Muscle layer of colon (tissue), 2 donors: ENCODE data around the gene COL28A1.

ENCODE experiments used
- H3K27ac ChIP-seq: one replicate; pipeline ENCODE4 v1.7.0; 2013; ENCODE audit warnings: low read depth, mild to moderate bottlenecking, low read length, moderate library complexity
- H3K27me3 ChIP-seq, 2 donors: one replicate each; pipeline ENCODE4 v1.7.0; 2013; ENCODE audit warnings: low read length in 2 of 2, mild to moderate bottlenecking in 2 of 2; ENCODE audit not compliant: insufficient read depth in 2 of 2, control insufficient read depth in 1 of 2
- H3K36me3 ChIP-seq: one replicate; pipeline ENCODE4 v1.7.0; 2013; ENCODE audit warnings: mild to moderate bottlenecking, low read length; ENCODE audit not compliant: insufficient read depth
- H3K4me1 ChIP-seq: one replicate; pipeline ENCODE4 v1.7.0; 2013; ENCODE audit warnings: mild to moderate bottlenecking, low read length; ENCODE audit not compliant: insufficient read depth
- H3K4me3 ChIP-seq, 2 donors: one replicate each; pipeline ENCODE4 v1.7.0; 2013; ENCODE audit warnings: low read length in 2 of 2, low read depth in 1 of 2, mild to moderate bottlenecking in 1 of 2, moderate library complexity in 1 of 2
- H3K9ac ChIP-seq: one replicate; pipeline ENCODE4 v1.7.0; 2013; ENCODE audit warnings: low read length
- H3K9me3 ChIP-seq: one replicate; pipeline ENCODE4 v1.7.0; 2013; ENCODE audit warnings: mild to moderate bottlenecking, low read length
- donor health status: abdominal sarcoma.
- donor health status: Adenocarcinoma of cecum.

Gene COL28A1

DNA sequence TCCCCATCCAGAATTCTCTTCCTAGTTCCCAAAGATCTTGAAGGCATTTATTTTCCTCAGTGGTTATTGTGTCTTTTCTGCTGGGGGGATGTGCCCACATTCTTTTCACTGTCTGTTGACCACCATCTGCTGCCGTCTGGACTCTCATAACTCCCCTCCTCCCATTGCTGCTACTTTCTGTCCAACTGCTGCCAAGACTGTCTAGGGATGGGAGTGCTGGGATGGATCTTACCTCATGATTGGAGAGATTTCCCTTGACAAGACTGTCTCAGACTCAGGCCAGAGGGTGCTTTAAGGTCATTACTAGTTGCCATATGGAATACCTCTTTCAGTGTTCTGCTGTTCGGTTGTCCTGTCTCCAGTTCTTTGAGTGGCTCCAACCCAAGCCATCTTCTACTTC lies 211.8 kb downstream of the COL28A1 start:
- no peak overlapping the region for H3K4me3 ChIP-seq
- H3K4me1 ChIP-seq = no peaks in the 10 kb centered on the region
- no peaks in the 10 kb centered on the region for H3K9me3 ChIP-seq
- no peak overlapping the region for H3K9ac ChIP-seq
- no peak overlapping the region for H3K27ac ChIP-seq
- no peaks in the 10 kb centered on the region for H3K36me3 ChIP-seq
- H3K27me3 ChIP-seq = no peaks in the 10 kb centered on the region

DNA sequence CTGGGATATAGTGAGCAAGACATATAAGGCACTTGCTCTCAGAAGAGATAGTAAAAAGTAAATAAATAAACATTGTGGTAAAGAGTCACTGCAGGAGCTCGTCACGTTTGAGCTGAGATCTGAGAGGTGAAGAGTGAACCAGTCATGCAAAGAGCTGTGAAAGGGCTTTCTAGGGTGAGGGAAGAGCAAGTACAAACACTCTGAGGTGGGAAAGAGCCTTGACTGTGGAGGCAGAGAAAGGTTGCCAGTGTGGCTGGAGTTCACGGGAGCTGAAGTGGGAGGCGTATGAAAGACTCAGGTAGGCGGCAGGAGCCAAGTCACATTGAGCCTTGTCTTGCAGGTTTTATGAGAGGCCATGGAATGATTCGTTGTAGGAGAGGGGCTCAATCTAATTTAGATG lies 212.3 kb downstream of the COL28A1 start:
- no peaks in the 10 kb centered on the region for H3K9me3 ChIP-seq
- H3K4me3 ChIP-seq = no peak overlapping the region
- no peaks in the 10 kb centered on the region for H3K36me3 ChIP-seq
- H3K27ac ChIP-seq = no peak overlapping the region
- H3K9ac ChIP-seq = no peak overlapping the region
- H3K4me1 ChIP-seq = no peaks in the 10 kb centered on the region
- no peaks in the 10 kb centered on the region for H3K27me3 ChIP-seq

DNA sequence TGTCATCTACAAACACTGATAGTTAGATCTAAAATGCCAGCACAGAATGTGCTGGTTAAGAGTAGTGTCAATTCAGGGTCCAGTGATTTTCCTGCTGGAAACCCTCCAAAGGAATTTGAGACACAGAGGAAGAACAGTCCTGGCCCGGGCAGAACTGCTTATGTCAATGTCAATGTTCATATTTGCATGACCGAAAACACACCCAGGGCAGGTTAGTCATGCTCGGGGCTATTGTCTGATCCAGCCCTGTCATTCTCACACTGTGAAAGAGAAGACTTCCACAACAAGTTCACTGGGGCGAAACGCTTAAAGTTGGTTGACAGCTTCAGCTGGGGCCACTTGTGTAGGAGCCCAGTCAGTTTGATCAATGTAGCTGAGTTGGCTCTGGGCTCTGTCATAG lies 214.0 kb downstream of the COL28A1 start:
- H3K27me3 ChIP-seq = no peaks in the 10 kb centered on the region
- no peak overlapping the region for H3K9ac ChIP-seq
- no peaks in the 10 kb centered on the region for H3K4me1 ChIP-seq
- no peaks in the 10 kb centered on the region for H3K9me3 ChIP-seq
- no peak overlapping the region for H3K4me3 ChIP-seq
- H3K36me3 ChIP-seq = no peaks in the 10 kb centered on the region
- H3K27ac ChIP-seq = no peak overlapping the region

DNA sequence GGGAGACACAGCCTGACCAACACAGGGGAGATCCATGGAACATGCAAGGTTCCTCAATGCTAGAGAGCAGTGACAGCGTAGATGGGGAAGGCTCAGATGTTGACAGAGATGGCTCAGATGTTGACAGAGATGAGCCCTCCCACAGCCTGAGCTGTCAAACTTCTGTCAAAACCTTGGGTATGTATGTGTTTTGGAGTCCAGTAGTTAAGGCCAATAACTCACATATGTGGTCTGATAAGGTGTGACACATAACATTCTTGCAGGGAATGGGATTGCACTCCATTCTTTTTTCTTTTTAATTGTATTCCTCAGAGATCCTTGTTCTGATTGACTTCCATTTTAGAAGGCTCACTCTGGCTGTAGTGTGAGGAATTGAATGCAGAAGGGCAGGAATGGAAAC lies 217.1 kb downstream of the COL28A1 start:
- Histone ChIP-seq H3K27ac (no peak overlapping the region), H3K36me3 (no peaks in the 10 kb centered on the region), H3K9me3 (no peaks in the 10 kb centered on the region), H3K9ac (no peak overlapping the region), H3K4me3 (no peak overlapping the region), H3K4me1 (no peaks in the 10 kb centered on the region), H3K27me3 (no peaks in the 10 kb centered on the region)

DNA sequence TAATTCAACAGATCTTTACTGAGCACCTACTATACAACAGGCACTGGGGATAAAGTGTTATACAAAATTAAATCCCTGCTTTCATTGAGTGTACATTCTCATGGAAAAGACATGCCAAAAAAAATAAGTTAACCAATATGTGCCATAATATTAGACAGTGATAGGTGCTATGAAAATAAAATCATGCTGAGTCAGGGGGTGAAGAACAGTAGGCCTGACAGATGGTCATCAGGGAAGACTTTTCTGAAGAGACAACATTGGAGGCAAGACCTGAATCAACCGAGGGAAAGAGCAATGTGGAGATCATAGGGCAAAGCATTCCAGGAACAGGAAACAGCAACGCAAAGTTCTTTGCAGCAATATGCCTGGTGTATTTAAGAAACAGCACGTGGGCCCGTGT lies 217.8 kb downstream of the COL28A1 start:
- Histone ChIP-seq H3K27me3 (no peaks in the 10 kb centered on the region), H3K9ac (no peak overlapping the region), H3K4me1 (no peaks in the 10 kb centered on the region), H3K4me3 (no peak overlapping the region), H3K36me3 (no peaks in the 10 kb centered on the region), H3K27ac (no peak overlapping the region), H3K9me3 (no peaks in the 10 kb centered on the region)

DNA sequence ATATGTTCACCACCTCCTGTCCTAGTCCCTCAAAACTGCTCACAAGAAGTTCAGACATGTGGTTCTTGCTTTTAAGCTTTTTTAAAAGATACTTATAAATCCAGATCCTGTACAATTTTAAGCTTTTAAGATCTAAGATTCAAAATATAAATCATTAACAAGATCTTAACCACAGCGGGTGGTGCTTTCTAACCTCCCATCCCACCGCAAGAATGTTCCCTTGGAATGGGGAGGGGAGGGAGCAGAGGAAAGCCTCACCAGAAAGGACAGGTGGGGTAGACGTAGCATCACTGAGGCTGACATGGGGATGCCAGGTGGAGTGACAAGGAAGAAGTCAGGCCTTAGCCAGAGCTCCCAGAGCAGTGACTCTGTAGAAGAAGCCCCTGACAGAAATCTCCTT lies 219.8 kb downstream of the COL28A1 start:
- no peak overlapping the region for H3K27ac ChIP-seq
- H3K36me3 ChIP-seq = no peaks in the 10 kb centered on the region
- no peaks in the 10 kb centered on the region for H3K9me3 ChIP-seq
- no peak overlapping the region for H3K4me3 ChIP-seq
- H3K27me3 ChIP-seq = no peaks in the 10 kb centered on the region
- H3K9ac ChIP-seq = no peak overlapping the region
- no peaks in the 10 kb centered on the region for H3K4me1 ChIP-seq

DNA sequence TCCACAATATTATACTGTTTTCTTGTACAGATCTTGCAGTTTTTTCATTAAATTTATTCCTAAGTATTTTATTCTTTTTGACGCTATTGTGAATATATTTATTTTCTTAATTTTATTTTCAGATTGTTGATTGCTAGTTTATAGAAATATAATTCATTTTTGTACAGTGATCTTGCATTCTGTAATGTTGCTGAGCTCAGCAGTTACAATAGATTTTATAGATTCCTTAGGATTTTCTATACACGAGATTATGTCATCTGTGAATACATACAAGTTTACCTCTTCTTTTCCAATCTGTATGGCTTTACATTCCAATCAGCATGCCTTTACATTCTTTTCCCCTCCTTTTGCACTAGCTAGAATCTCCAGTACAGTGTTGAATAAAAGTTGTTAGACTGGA lies 223.3 kb downstream of the COL28A1 start:
- no peaks in the 10 kb centered on the region for H3K9me3 ChIP-seq
- H3K4me1 ChIP-seq = no peaks in the 10 kb centered on the region
- H3K27ac ChIP-seq = no peak overlapping the region
- no peak overlapping the region for H3K4me3 ChIP-seq
- no peak overlapping the region for H3K9ac ChIP-seq
- H3K27me3 ChIP-seq = no peaks in the 10 kb centered on the region
- no peaks in the 10 kb centered on the region for H3K36me3 ChIP-seq

DNA sequence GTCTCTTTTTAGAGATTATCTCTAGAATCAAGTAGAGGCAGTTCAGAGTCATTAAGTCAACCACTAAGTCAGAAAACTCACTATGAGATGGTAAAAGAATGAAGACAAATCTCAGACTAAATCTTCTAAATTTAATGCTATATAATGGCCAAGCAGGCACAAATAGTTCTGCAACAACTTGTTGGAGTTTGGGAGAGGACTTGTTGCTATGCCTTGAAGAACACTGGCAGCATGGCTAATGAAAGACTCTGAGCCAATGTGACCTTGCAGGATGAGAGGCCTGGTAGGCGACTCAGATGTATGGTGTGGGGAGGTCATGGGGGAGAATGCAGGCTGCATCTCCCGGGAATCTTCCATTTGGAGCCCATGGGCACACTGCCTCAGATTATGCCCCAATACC lies 224.7 kb downstream of the COL28A1 start:
- no peak overlapping the region for H3K9ac ChIP-seq
- no peaks in the 10 kb centered on the region for H3K27me3 ChIP-seq
- no peaks in the 10 kb centered on the region for H3K9me3 ChIP-seq
- no peak overlapping the region for H3K27ac ChIP-seq
- H3K36me3 ChIP-seq = no peaks in the 10 kb centered on the region
- H3K4me1 ChIP-seq = no peaks in the 10 kb centered on the region
- no peak overlapping the region for H3K4me3 ChIP-seq

GRCh38 chr7:7309203-7309602 lies 226.5 kb downstream of the COL28A1 start:
- Histone ChIP-seq H3K9ac (no peak overlapping the region), H3K9me3 (no peaks in the 10 kb centered on the region), H3K4me1 (no peaks in the 10 kb centered on the region), H3K36me3 (no peaks in the 10 kb centered on the region), H3K27ac (no peak overlapping the region), H3K27me3 (no peaks in the 10 kb centered on the region), H3K4me3 (no peak overlapping the region)
